HG03066 (cell line): Measurements from ENCODE around the gene HCFC1.

Source experiments
- ATAC-seq: cut with Tn5 transposase; IDR thresholded peaks from one replicate; pipeline ENCODE4 v1.9.1; 2021; ENCODE audit warnings: low read depth; ENCODE audit not compliant: unreplicated experiment

HCFC1 gene

DNA sequence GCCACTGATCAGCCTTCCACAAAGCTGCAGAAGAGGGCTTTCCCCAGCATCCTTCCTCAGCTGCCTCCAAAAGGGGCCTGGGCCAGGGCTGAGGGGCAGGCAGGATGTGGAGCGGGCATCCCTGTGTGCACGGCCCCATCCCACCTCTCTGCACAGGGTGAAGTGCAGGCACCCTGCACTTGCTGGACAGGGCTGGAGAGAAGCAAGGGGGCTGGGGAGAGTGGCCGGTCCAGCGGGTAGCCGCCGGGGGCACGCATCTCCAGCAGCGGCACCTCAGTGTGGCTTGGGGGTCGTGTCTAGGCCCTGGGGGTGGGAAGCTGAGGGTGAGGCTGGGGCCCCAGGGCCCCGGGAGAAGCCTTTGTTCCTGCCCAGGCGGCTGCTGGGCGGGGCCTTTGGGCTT, 64.2 kb downstream of the HCFC1 start:
- no peak for ATAC-seq

DNA sequence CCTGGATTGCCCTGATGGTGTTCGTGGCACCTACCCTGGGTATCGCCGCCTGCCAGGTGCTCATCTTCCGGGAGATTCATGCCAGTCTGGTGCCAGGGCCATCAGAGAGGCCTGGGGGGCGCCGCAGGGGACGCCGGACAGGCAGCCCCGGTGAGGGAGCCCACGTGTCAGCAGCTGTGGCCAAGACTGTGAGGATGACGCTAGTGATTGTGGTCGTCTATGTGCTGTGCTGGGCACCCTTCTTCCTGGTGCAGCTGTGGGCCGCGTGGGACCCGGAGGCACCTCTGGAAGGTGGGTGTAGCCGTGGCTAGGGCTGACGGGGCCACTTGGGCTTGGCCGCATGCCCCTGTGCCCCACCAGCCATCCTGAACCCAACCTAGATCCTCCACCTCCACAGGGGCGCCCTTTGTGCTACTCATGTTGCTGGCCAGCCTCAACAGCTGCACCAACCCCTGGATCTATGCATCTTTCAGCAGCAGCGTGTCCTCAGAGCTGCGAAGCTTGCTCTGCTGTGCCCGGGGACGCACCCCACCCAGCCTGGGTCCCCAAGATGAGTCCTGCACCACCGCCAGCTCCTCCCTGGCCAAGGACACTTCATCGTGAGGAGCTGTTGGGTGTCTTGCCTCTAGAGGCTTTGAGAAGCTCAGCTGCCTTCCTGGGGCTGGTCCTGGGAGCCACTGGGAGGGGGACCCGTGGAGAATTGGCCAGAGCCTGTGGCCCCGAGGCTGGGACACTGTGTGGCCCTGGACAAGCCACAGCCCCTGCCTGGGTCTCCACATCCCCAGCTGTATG, 65.3 kb downstream of the HCFC1 start:
- ATAC-seq, result no peak

DNA sequence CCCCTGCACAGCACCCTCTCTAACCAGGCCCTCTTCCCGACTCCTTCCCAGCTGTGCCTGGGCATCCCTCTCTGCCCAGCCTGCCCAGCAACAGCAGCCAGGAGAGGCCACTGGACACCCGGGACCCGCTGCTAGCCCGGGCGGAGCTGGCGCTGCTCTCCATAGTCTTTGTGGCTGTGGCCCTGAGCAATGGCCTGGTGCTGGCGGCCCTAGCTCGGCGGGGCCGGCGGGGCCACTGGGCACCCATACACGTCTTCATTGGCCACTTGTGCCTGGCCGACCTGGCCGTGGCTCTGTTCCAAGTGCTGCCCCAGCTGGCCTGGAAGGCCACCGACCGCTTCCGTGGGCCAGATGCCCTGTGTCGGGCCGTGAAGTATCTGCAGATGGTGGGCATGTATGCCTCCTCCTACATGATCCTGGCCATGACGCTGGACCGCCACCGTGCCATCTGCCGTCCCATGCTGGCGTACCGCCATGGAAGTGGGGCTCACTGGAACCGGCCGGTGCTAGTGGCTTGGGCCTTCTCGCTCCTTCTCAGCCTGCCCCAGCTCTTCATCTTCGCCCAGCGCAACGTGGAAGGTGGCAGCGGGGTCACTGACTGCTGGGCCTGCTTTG, 66.0 kb downstream of the HCFC1 start:
- ATAC-seq, result no peak

DNA sequence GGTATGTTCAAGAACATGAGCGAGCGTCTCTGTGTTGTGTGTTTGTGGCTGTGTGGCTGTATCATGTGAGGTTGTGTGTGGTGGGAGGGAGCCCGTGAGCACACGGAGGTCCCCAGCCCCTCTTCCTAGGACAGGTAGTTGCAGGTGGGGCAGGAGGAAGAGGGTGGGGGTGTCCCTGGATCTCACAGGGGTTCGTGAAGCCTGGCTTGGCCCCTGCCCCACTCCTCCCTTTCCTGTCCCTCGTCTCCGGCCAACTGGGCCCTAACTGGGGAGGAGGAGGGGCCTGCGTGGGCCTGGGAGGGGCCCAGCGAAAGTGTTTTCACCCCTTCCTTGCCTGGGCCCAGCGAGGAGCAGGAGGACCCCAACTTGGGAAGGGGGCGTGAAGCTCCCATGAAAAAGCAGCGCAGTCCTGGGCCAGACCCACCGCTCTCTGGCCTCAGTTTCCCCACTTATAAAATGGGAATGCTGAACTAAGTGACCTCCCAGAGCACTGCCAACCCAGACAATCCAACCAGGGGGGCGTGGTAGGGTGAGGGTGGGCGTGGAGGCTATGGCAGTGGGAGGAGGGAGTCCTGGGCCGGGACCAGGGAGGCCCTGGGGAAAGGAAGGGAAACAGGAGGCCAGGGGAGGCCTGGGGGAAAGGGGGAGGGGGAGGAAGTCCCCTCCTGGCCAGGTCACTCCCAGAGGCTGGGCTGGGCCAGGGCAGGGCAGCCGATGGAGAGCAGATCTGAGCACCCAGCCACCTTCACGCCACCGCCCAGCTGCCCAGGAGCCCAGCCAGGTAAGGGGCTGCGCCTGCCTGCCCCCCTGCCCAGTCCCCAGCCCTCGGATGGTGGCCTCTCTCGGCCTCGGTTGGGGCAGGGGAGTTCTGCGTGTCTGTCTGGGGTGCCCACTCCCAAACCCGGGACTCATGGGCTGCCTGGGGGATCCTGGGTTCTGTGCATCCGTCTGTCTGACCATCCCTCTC, 67.3 kb downstream of the HCFC1 start, which contains the start of gene AVPR2:
AVPR2 (plus strand) TSS at position 683 of the 967 bp plus-strand sequence. CDS start 473 bp downstream, outside the sequence.
- no peak for ATAC-seq

DNA sequence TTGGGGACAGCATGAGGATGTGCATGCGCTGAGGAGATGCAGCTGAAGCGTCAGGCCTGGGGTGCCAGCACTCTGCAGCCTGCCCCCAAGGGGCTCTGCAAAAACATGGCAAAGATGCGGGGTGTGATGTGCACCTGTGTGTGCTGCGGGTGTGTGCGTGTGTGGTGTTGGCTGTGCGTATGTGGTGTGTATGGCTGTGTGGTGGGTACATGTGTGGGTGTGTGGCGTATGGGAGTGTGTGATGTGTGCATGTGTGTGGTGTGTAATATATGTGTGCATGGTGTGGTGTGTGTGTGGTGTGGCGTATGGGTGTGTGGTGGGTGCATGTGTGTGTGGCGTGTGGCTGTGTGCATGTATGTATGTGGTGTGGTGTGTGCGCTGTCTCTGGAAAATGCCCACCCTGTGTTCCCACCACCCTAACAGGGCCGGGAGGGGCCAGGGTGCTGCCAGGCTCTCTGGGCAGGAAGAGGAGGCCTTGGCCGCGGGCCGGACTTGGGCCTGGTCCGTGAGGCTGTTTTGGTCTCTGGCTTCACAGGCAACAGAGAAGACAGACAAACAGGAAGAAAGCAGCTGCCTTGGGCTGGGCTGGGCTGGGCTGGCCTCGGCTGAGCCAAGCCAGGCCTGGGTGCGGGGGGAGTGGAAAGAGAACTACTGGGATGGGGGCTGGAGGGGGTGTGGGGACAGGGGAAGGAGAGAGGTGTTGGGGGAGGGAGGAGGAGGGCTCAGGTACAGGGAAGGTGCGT, 68.2 kb downstream of the HCFC1 start:
- no peak for ATAC-seq

DNA sequence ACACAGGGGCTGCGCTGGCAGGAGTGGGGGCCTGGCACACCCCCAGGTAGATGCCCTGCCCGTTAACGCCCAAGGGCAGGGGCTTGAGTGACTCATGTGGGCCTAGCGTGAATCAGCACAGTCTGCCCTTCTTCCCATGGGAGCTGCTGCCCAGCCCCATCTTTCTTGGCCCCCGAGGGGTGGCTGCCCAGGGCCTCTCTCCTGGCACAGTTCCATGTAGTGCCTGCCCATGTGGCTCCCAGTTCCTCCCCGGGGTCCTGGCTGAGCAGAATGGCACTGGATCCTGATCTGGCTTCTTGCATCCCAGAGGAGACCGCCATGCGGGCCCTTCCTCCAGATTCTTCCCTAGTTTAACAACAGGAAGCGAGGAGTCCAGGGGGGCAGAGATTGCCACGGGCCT, 69.2 kb downstream of the HCFC1 start:
- ATAC-seq, result no peak

DNA sequence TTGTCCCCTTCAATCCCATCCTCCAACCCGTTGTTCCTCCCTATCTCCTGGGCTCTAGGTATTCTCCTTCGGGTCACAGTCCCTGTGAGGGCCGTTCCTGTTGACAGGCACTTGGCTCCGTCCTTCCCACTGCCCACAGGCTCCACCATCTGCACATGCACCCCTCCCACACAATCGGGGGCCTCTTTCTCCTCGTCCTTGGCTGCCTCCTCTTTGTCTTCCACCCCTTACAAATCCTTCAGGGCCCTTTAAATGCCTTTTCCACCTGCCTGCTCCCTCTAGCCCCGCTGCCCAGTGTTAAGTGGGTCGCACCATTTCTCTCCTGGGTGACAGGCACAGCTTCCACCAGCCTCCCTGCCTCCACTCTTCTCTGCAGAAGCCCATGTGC, 69.9 kb downstream of the HCFC1 start:
- ATAC-seq, result no peak

DNA sequence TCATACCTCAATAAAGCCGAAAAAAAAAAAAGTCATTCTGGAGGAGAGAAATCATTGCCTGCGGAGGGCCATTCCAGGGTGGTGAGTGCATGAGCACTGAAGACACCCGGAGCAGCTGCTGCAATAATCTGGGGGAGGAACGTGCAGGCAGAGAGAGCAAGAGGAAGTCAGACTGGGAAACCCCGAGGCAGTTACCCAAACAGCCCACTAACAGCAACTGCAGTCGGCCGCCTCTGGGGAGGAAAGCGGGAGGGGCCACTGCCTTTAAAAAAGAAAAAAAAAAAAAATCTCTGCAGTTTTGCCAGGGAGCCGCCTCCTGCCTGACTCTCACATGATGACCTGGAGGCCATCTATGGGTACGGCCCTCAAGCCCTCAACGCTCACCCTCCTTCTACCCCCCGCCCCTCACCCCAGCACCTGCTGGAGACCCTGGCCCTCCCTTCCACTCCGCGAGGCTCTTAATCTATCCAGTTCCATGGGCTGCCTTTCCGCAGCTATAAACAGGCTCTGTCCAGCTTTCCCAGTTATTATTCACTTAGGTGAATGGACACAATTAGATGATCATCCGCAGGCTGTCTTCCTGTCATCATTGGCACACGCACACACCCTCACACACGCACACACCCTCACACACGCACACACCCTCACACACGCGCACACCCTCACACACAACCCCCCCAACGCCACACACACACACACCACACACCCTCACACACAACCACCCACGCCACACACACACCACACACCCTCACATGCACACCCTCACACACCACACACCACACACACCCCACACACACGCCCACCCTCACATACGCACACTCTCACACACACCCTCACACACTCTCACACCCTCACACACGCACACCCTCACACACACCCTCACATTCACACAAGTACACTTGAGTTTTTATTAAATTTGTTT, 70.5 kb downstream of the HCFC1 start:
- ATAC-seq, result peak; percentile 59

DNA sequence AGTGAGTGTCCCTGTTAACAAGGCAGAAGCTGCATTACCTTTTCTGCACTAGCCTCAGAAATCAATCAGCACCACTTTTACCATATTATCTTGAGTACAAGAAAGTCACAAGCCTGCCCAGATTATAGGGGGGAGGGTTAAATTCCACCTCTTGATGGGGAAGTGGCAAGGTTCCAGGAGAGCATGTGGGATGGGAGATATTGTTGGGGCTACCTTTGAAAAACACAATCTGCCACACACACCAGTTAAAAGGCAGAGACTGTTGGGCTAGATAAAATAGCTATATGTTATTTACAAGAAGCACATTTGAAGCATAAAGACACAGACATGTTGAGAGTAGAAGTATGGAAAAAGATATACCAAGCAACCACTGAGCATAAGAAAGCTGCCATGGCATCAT, 73.7 kb downstream of the HCFC1 start:
- ATAC-seq, result no peak
